GM12878 (cell line): Measurements from ENCODE around the gene LRIG2. TPM values are rescaled to one million over a fixed set of nuclear protein-coding genes. Genes with fewer than 3 reads are reported as not detected.

Source experiments
- ATAC-seq: fragments of 200-7000 bp; cut with Tn5 transposase; 3 replicates; pipeline ENCODE4 v1.9.1; 2020; ENCODE audit warnings: mild to moderate bottlenecking, moderate library complexity
- BruUV-seq: library from RNA; stranded (reverse); fragments of 400-500 nt; replicated peaks from 2 replicates; lab custom pipeline; 2021; lab: Mats Ljungman, UMichigan
- CTCF ChIA-PET: fragments of 300-600 bp; sonication (Branson Sonifier 250); formaldehyde crosslinking; extraction: SDS; loops from one replicate; lab custom pipeline; 2021; ENCODE audit warnings: inconsistent platforms; lab: Yijun Ruan, JAX
- POLR2A ChIA-PET: fragments of 350-600 bp; formaldehyde crosslinking; extraction: SDS; loops from one replicate; lab custom pipeline; 2021; ENCODE audit warnings: inconsistent platforms; lab: Charles Lee
- RAD21 ChIA-PET: fragments of 300-600 bp; sonication (Branson Sonifier 250); formaldehyde crosslinking; loops from one replicate; lab custom pipeline; 2023; ENCODE audit warnings: antibody characterized with exemption; ENCODE audit not compliant: unreplicated experiment; lab: Charles Lee
- SMC1A ChIA-PET: fragments of 300-600 bp; sonication (Branson Sonifier 250); formaldehyde crosslinking; loops from one replicate; lab custom pipeline; 2023; ENCODE audit not compliant: unreplicated experiment, uncharacterized antibody; lab: Charles Lee
- DNase-seq: peaks from one replicate; pipeline ENCODE4 v3.0.0-alpha.2; 2011; ENCODE audit warnings: low read depth, low spot score
- FAIRE-seq: peaks from 3 replicates; lab custom pipeline; 2011; peaks lifted over from hg19 to GRCh38; lab: Jason Lieb, UNC
- H2AFZ ChIP-seq: 2 replicates; pipeline ENCODE4 v1.6.0; 2011; ENCODE audit warnings: low read depth, low read length, control low read depth; ENCODE audit not compliant: control insufficient read depth
- H3K27ac ChIP-seq: 2 replicates; pipeline ENCODE4 v1.5.1; 2011; ENCODE audit warnings: control low read depth; ENCODE audit not compliant: control insufficient read depth, insufficient read depth
- H3K27me3 ChIP-seq, 2 experiments: replicated peaks in 1 of 2; 2 replicates each; pipeline versions ENCODE4 v1.6.0 to v1.6.1; 2011; ENCODE audit warnings: low read length in 1 of 2; ENCODE audit not compliant: control insufficient read depth in 2 of 2, insufficient read depth in 2 of 2
- H3K36me3 ChIP-seq, 2 experiments: 2 replicates each; pipeline ENCODE4 v1.5.1; 2011; ENCODE audit warnings: low read length in 1 of 2; ENCODE audit not compliant: control insufficient read depth in 2 of 2, insufficient read depth in 2 of 2
- H3K4me1 ChIP-seq: 2 replicates; pipeline ENCODE4 v1.6.1; 2011; ENCODE audit warnings: mild to moderate bottlenecking, low read length, moderate library complexity, mixed read lengths; ENCODE audit not compliant: control insufficient read depth, insufficient read depth
- H3K4me2 ChIP-seq: 2 replicates; pipeline ENCODE4 v1.6.0; 2011; ENCODE audit warnings: control low read depth; ENCODE audit not compliant: control insufficient read depth, insufficient read depth
- H3K4me3 ChIP-seq: fragments of 200-600 bp; sonication (generic); 2 replicates; pipeline ENCODE4 v1.5.1; 2016
- H3K79me2 ChIP-seq: 2 replicates; pipeline ENCODE4 v1.6.0; 2011; ENCODE audit warnings: low read length; ENCODE audit not compliant: control insufficient read depth, insufficient read depth
- H3K9ac ChIP-seq: 2 replicates; pipeline ENCODE4 v1.8.0; 2011; ENCODE audit warnings: low read length, control low read depth, mixed read lengths; ENCODE audit not compliant: control insufficient read depth, insufficient read depth
- H3K9me3 ChIP-seq: replicated peaks from 3 replicates; pipeline ENCODE4 v1.5.1; 2011; ENCODE audit warnings: mild to moderate bottlenecking, low read length; ENCODE audit not compliant: control insufficient read depth, insufficient read depth
- H4K20me1 ChIP-seq: 2 replicates; pipeline ENCODE4 v1.6.0; 2011; ENCODE audit not compliant: control insufficient read depth, insufficient read depth
- CBFB ChIP-seq: IDR thresholded peaks from 2 replicates; pipeline ENCODE4 v1.6.1; 2016; ENCODE audit warnings: antibody characterized with exemption, low read depth
- FOXK2 ChIP-seq: fragments of 450-650 bp; IDR thresholded peaks from 2 replicates; pipeline ENCODE4 v1.6.1; 2017; ENCODE audit warnings: mild to moderate bottlenecking, moderate library complexity
- HDGF ChIP-seq: fragments of 450-650 bp; IDR thresholded peaks from 2 replicates; pipeline ENCODE4 v1.6.1; 2016; ENCODE audit warnings: antibody characterized with exemption
- JUNB ChIP-seq: IDR thresholded peaks from 2 replicates; pipeline ENCODE4 v1.6.1; 2016; ENCODE audit warnings: antibody characterized with exemption, mild to moderate bottlenecking
- MTA3 ChIP-seq: IDR thresholded peaks from 2 replicates; pipeline ENCODE4 v1.6.1; 2012; ENCODE audit warnings: low read length, inconsistent platforms, borderline replicate concordance
- MXI1 ChIP-seq: fragments of 150-350 bp; IDR thresholded peaks from 2 replicates; pipeline ENCODE4 v1.6.1; 2011; ENCODE audit warnings: low read depth, mild to moderate bottlenecking, inconsistent platforms, low read length, improper control_type of control experiment
- PAX8 ChIP-seq: fragments of 450-650 bp; IDR thresholded peaks from 2 replicates; pipeline ENCODE4 v1.6.1; 2017; ENCODE audit warnings: mild to moderate bottlenecking, moderate library complexity
- RCOR1 ChIP-seq: conservative IDR thresholded peaks from 2 replicates; pipeline ENCODE4 v1.6.1; 2012; ENCODE audit warnings: low read depth, low read length, improper control_type of control experiment
- SKIL ChIP-seq: fragments of 450-650 bp; IDR thresholded peaks from 2 replicates; pipeline ENCODE4 v1.6.1; 2017; ENCODE audit warnings: mild to moderate bottlenecking, low read depth, inconsistent platforms; ENCODE audit not compliant: poor library complexity, severe bottlenecking
- WGBS: methylation state at CpG from one replicate; pipeline ENCODE4 v1.1.6; 2016; ENCODE audit warnings: low lambda C conversion rate; ENCODE audit not compliant: insufficient replicate concordance, insufficient coverage; ENCODE audit errors: missing lambda C conversion rate; 5-methylcytosine and 5-hydroxymethylcytosine counted together
- in situ Hi-C: fragments of 300-500 bp; cut with MboI; formaldehyde crosslinking; loops from 9 replicates; pipeline ENCODE4 v1.14.3; 2018; ENCODE audit warnings: mixed read lengths
- intact Hi-C: fragments of 100-400 bp; cut with micrococcal nuclease; formaldehyde crosslinking; loops from one replicate; pipeline ENCODE4 v1.14.2; 2022; ENCODE audit not compliant: unreplicated experiment
- polyA plus RNA-seq, 11 experiments: library from polyadenylated mRNA; depleted of rRNA in 4 of 11; unstranded in 6 of 11; stranded (reverse) in 5 of 11; fragments of >200 nt; fragmentation: Nextera tagmentation in 4 of 11; fragmentation: Illumina TruSeq in 1 of 11; extraction: Ambion mirVana in 4 of 11; extraction: Trizol in 1 of 11; gene quantifications; 1 replicate in 1 of 11; 2 replicates in 10 of 11; pipeline versions ENCODE4 v1.2.1 to v1.2.3, GENCODE V29; 2011 to 2016; ENCODE audit warnings: inconsistent platforms in 2 of 11, missing spikeins in 2 of 11, low read depth in 1 of 11
- total RNA-seq, 4 experiments: library from RNA; depleted of rRNA in 3 of 4; stranded (reverse); fragments of >200 nt in 3 of 4; fragmentation: Illumina TruSeq in 1 of 4; extraction: Trizol in 1 of 4; gene quantifications; 2 replicates each; pipeline versions ENCODE4 v1.2.1 to v1.2.3, GENCODE V29; 2013 to 2021

Gene LRIG2
- total and polyA plus RNA-seq, 10 of the 15 experiments (the other 5 are each of a cell fraction or from before 2014, with no cell fraction given) = 0.77 to 11.8 (median 5.1) TPM

GRCh38 chr1:113147073-113147625 is 74.2 kb downstream of the LRIG2 start:
- Histone ChIP-seq H3K79me2 (no peaks in the 10 kb centered on the region), H2AFZ (no peak overlapping the region), H3K9me3 (no peaks in the 10 kb centered on the region), H3K9ac (no peak overlapping the region), H3K27ac (no peak overlapping the region), H3K27me3 (no peaks in the 10 kb centered on the region), H3K4me3 (no peak overlapping the region), H3K4me2 (no peak overlapping the region), H4K20me1 (no peaks in the 10 kb centered on the region), H3K4me1 (no peaks in the 10 kb centered on the region), H3K36me3 (no peaks in the 10 kb centered on the region)
- POLR2A ChIA-PET = interaction anchor here (0.5 kb wide), 1 partner anchor 584 kb away, joined by 3 read pairs; no protein-coding TSS in a partner anchor
- peak; percentile 15 for ATAC-seq
- intact Hi-C loops (no loop called here), in situ Hi-C loops (no loop called here)
- RAD21 ChIA-PET = interaction anchor here (0.7 to 1.1 kb wide), 2 partner anchors 80 to 831 kb away, joined by 3 to 4 read pairs; no protein-coding TSS in a partner anchor
- no TSS peak for BruUV-seq
- no peak for TF ChIP-seq MTA3
- TF ChIP-seq CBFB = no peak
- no peak for TF ChIP-seq FOXK2
- TF ChIP-seq SKIL = no peak
- no peak for TF ChIP-seq MXI1
- no peak for TF ChIP-seq JUNB
- no peak for TF ChIP-seq HDGF
- no peak for TF ChIP-seq PAX8
- no peak for TF ChIP-seq RCOR1
- CTCF ChIA-PET = no interaction called here
- DNase-seq = no peak
- SMC1A ChIA-PET = interaction anchor here (1.8 kb wide), 1 partner anchor 306 kb away, joined by 4 read pairs; no protein-coding TSS in a partner anchor
- no peak for FAIRE-seq
- WGBS = 54% methylated on average over 3 of the region's 3 CpGs
